ENCODE data around the gene ASB1. TPM values are rescaled to one million over a fixed set of nuclear protein-coding genes. Genes with fewer than 3 reads are reported as not detected.

ASB1 gene
- total and polyA plus RNA-seq, 9 of the 15 experiments (the other 6 are each of a cell fraction or from before 2014, with no cell fraction given) = 6.3 to 37.7 (median 23.9) TPM

GRCh38 chr2:238473014-238473413 lies 46.3 kb downstream of the ASB1 start (continued):
- no peak for TF ChIP-seq PRDM10 (IDR thresholded peaks at IDR 0.05; ENCODE audit: partially characterized antibody)

- BruUV-seq (replicated peaks) = no TSS peak
- CTCF ChIA-PET (ENCODE audit: low intra/inter-chr PET ratio) = no interaction called here
- H3K9me1 ChIP-seq (ENCODE audit: control insufficient read depth, insufficient read depth, low read length) = no peaks in the 10 kb centered on the region
- POLR2A ChIA-PET = interaction anchor here (0.6 kb wide), 1 partner anchor 440 kb away, joined by 3 read pairs; no protein-coding TSS in a partner anchor
- 0% methylated on average over 1 of the region's 1 CpG for WGBS (ENCODE audit: insufficient coverage, low coverage, missing lambda C conversion rate)
- no peak overlapping the region for H3K9ac ChIP-seq (ENCODE audit: insufficient read depth in 1 of 2, low read depth in 2 of 2, low read length in 2 of 2)
- no peak for FAIRE-seq
- no peaks in the 10 kb centered on the region for H4K20me1 ChIP-seq (replicated peaks; ENCODE audit: control insufficient read depth, insufficient read depth, low read length)
- no peak overlapping the region for H2AFZ ChIP-seq (ENCODE audit: low read depth, low read length)
- no peaks in the 10 kb centered on the region for H3K79me2 ChIP-seq (ENCODE audit: control insufficient read depth, insufficient read depth, low read length)
- no peak overlapping the region for H3K4me3 ChIP-seq
- H3K27ac ChIP-seq (ENCODE audit: extremely low read depth, low read depth, low read length) = no peak overlapping the region
- no peaks in the 10 kb centered on the region for H3K9me3 ChIP-seq (replicated peaks; ENCODE audit: control insufficient read depth, insufficient read depth, low read depth, low read length)
- H3K4me1 ChIP-seq (replicated peaks in 1 of 2; ENCODE audit: control insufficient read depth in 2 of 2, insufficient read depth in 2 of 2, low read length in 2 of 2) = no peaks in the 10 kb centered on the region
- H3K36me3 ChIP-seq (ENCODE audit: control insufficient read depth, insufficient read depth, low read length) = no peaks in the 10 kb centered on the region
- ATAC-seq = no peak
- peaks cover 0 to 5% of the 10 kb centered on the region in 2 experiments; a peak in 1 of 5 replicates for H3K27me3 ChIP-seq (ENCODE audit: control insufficient read depth in 2 of 2, insufficient read depth in 2 of 2, low read length in 2 of 2)
- in situ Hi-C loops (cut with MboI) = no loop called here
- DNase-seq (ENCODE audit: extremely low read depth in 1 of 4, low spot score in 3 of 4) = no peak
- H3K4me2 ChIP-seq (ENCODE audit: insufficient read depth, low read length) = no peak overlapping the region
- intact Hi-C loops (cut with micrococcal nuclease) = no loop called here
- no peak for TF ChIP-seq ZNF77 (CRISPR knock-in tag; IDR thresholded peaks at IDR 0.05)
- TF ChIP-seq FOSL1 (tag; conservative IDR thresholded peaks at IDR 0.05) = no peak
- no peak for TF ChIP-seq KAT8 (IDR thresholded peaks at IDR 0.05; ENCODE audit: low read depth)
- no peak for TF ChIP-seq ZEB2 (IDR thresholded peaks at IDR 0.05)
- no peak for TF ChIP-seq SLC30A9 (CRISPR knock-in tag; IDR thresholded peaks at IDR 0.05)
- TF ChIP-seq KLF6 (CRISPR knock-in tag; IDR thresholded peaks at IDR 0.05; ENCODE audit: borderline replicate concordance) = no peak
- no peak for TF ChIP-seq GABPB1 (CRISPR knock-in tag; IDR thresholded peaks at IDR 0.05)
- no peak for TF ChIP-seq DMBX1 (CRISPR knock-in tag; IDR thresholded peaks at IDR 0.05; ENCODE audit: borderline replicate concordance)
- TF ChIP-seq AFF1 (IDR thresholded peaks at IDR 0.05; ENCODE audit: low read depth in 1 of 2, partially characterized antibody in 2 of 2) = no peak
- no peak for TF ChIP-seq TSC22D4 (tag; IDR thresholded peaks at IDR 0.05)
- TF ChIP-seq ZNF511 (CRISPR knock-in tag; IDR thresholded peaks at IDR 0.05) = no peak
- TF ChIP-seq CEBPG (CRISPR knock-in tag; IDR thresholded peaks at IDR 0.05) = no peak
- TF ChIP-seq CEBPG (tag; conservative IDR thresholded peaks at IDR 0.05 in 1 of 2, IDR thresholded peaks at IDR 0.05 in 1 of 2) = no peak
These were observed 46.8 kb downstream of the ASB1 start for GRCh38 chr2:238473523-238473922.
